NCI-H82 treated with DMSO at 0.1 percent for 48 hours (cell line): ENCODE measurements around the gene CDHR4.
"Not testable (repeated sequence)": the region's sequence is repeated elsewhere in the genome, so short reads cannot be mapped to it uniquely, and the experiment has no call there.

Experiments
- DNase-seq: peaks from one replicate; lab custom pipeline; 2025; ENCODE audit not compliant: unreplicated experiment; lab: John Stamatoyannopoulos, UW

The CDHR4 gene

GRCh38 chr3:49781415-49782199 is 18.1 kb downstream of the CDHR4 start:
- no peak for DNase-seq

GRCh38 chr3:49780975-49781365 is 18.7 kb downstream of the CDHR4 start:
- DNase-seq: not testable (repeated sequence)

GRCh38 chr3:49780080-49780974 is 19.3 kb downstream of the CDHR4 start:
- DNase-seq: no peak

GRCh38 chr3:49779358-49780079 is 20.2 kb downstream of the CDHR4 start:
- DNase-seq: no peak

- not testable (repeated sequence) for DNase-seq
Measured at GRCh38 chr3:49776101-49776500, 23.6 kb downstream of the CDHR4 start.

GRCh38 chr3:49775538-49775937 is 24.1 kb downstream of the CDHR4 start:
- DNase-seq: no peak

GRCh38 chr3:49772703-49773102 is 27.0 kb downstream of the CDHR4 start:
- no peak for DNase-seq

- DNase-seq: no peak
Measured at GRCh38 chr3:49771340-49771938, 28.2 kb downstream of the CDHR4 start.

GRCh38 chr3:49769926-49770325 is 29.7 kb downstream of the CDHR4 start:
- DNase-seq: no peak

- DNase-seq: no peak
Measured at GRCh38 chr3:49769286-49769915, 30.3 kb downstream of the CDHR4 start.

- DNase-seq: no peak
Measured at GRCh38 chr3:49763981-49764380, 35.7 kb downstream of the CDHR4 start.

GRCh38 chr3:49761661-49762060 is 38.0 kb downstream of the CDHR4 start:
- DNase-seq: no peak

GRCh38 chr3:49759226-49759625 is 40.4 kb downstream of the CDHR4 start:
- no peak for DNase-seq

- no peak for DNase-seq
Measured at GRCh38 chr3:49757197-49757596, 42.5 kb downstream of the CDHR4 start.

- DNase-seq: no peak
Measured at GRCh38 chr3:49756036-49756435, 43.6 kb downstream of the CDHR4 start.

- no peak for DNase-seq
Measured at GRCh38 chr3:49754536-49754935, 45.1 kb downstream of the CDHR4 start.

- DNase-seq: no peak
Measured at GRCh38 chr3:49751501-49751900, 48.2 kb downstream of the CDHR4 start.

GRCh38 chr3:49750056-49750455 is 49.6 kb downstream of the CDHR4 start:
- no peak for DNase-seq

GRCh38 chr3:49748874-49749273 is 50.8 kb downstream of the CDHR4 start:
- DNase-seq: not testable (repeated sequence)

- no peak for DNase-seq
Measured at GRCh38 chr3:49747792-49748480, 51.7 kb downstream of the CDHR4 start.
